OCI-LY1 (cell line): ENCODE data around the gene HELT.

Experiments
- CTCF ChIP-seq: fragments of 200-600 bp; sonication (generic), shearing (Covaris generic); IDR thresholded peaks from 2 replicates; pipeline ENCODE4 v1.5.1; 2017; ENCODE audit warnings: mild to moderate bottlenecking, antibody characterized with exemption, low read length, moderate library complexity, mixed read lengths
- EZH2 ChIP-seq: fragments of 200-600 bp; sonication (generic), shearing (Covaris generic); IDR thresholded peaks from 2 replicates; pipeline ENCODE4 v1.8.0; 2017; ENCODE audit warnings: borderline replicate concordance, mixed run types, mild to moderate bottlenecking, antibody characterized with exemption, low read length, moderate library complexity, mixed read lengths

GRCh38 chr4:185033950-185034349 is 15.7 kb downstream of the HELT start:
- TF ChIP-seq EZH2: no peak
- no peak for TF ChIP-seq CTCF
